Measurements from ENCODE around the gene GAREM1. TPM values are rescaled to one million over a fixed set of nuclear protein-coding genes. Genes with fewer than 3 reads are reported as not detected.
"Not testable (repeated sequence)": the region's sequence is repeated elsewhere in the genome, so short reads cannot be mapped to it uniquely, and the experiment has no call there.

Gene GAREM1
- total RNA-seq, 2 experiments from 2014 or later: not detected

GRCh38 chr18:32355896-32356295, 114.8 kb downstream of the GAREM1 start:
- ChIA-PET CTCF (no interaction called here), POLR2A (no interaction called here)
- no peak for DNase-seq
- no peaks in the 10 kb centered on the region for H3K9me3 Mint-ChIP-seq (ENCODE audit: insufficient read depth)
- no peak overlapping the region for H3K27ac Mint-ChIP-seq
- H3K36me3 Mint-ChIP-seq (ENCODE audit: low read depth): no peaks in the 10 kb centered on the region
- H3K4me1 Mint-ChIP-seq (ENCODE audit: low read depth): no peaks in the 10 kb centered on the region
- peaks cover 2% of the 10 kb centered on the region for H3K27me3 Mint-ChIP-seq (ENCODE audit: low read depth)
- no peak overlapping the region for H3K4me3 Mint-ChIP-seq
- no peak for ATAC-seq

- Mint-ChIP-seq H3K36me3 (ENCODE audit: low read depth) (no peaks in the 10 kb centered on the region), H3K4me3 (no peak overlapping the region), H3K27ac (no peak overlapping the region), H3K9me3 (ENCODE audit: insufficient read depth) (no peaks in the 10 kb centered on the region), H3K4me1 (ENCODE audit: low read depth) (no peaks in the 10 kb centered on the region), H3K27me3 (ENCODE audit: low read depth) (peaks cover 2% of the 10 kb centered on the region)
- POLR2A ChIA-PET: no interaction called here
- ATAC-seq (no peak), DNase-seq (no peak)
- CTCF ChIA-PET: no interaction called here
Measured at GRCh38 chr18:32354518-32354917, 116.2 kb downstream of the GAREM1 start.

GRCh38 chr18:32353257-32353656, 117.4 kb downstream of the GAREM1 start:
- Mint-ChIP-seq H3K27ac (no peak overlapping the region), H3K27me3 (ENCODE audit: low read depth) (peaks cover 2% of the 10 kb centered on the region), H3K9me3 (ENCODE audit: insufficient read depth) (no peaks in the 10 kb centered on the region), H3K4me1 (ENCODE audit: low read depth) (no peaks in the 10 kb centered on the region), H3K4me3 (no peak overlapping the region), H3K36me3 (ENCODE audit: low read depth) (no peaks in the 10 kb centered on the region)
- ChIA-PET CTCF (no interaction called here), POLR2A (no interaction called here)
- no peak for ATAC-seq
- no peak for DNase-seq

- H3K4me3 Mint-ChIP-seq: no peak overlapping the region
- ChIA-PET POLR2A (no interaction called here), CTCF (no interaction called here)
- no peaks in the 10 kb centered on the region for H3K9me3 Mint-ChIP-seq (ENCODE audit: insufficient read depth)
- H3K36me3 Mint-ChIP-seq (ENCODE audit: low read depth): no peaks in the 10 kb centered on the region
- ATAC-seq (no peak), DNase-seq (no peak)
- H3K27ac Mint-ChIP-seq: no peak overlapping the region
- H3K27me3 Mint-ChIP-seq (ENCODE audit: low read depth): peaks cover 2% of the 10 kb centered on the region
- no peaks in the 10 kb centered on the region for H3K4me1 Mint-ChIP-seq (ENCODE audit: low read depth)
Measured at GRCh38 chr18:32351032-32351431, 119.7 kb downstream of the GAREM1 start.

GRCh38 chr18:32349728-32350395, 120.8 kb downstream of the GAREM1 start:
- Mint-ChIP-seq H3K9me3 (ENCODE audit: insufficient read depth) (no peaks in the 10 kb centered on the region), H3K36me3 (ENCODE audit: low read depth) (no peaks in the 10 kb centered on the region), H3K27ac (no peak overlapping the region), H3K4me3 (no peak overlapping the region), H3K27me3 (ENCODE audit: low read depth) (peaks cover 2% of the 10 kb centered on the region), H3K4me1 (ENCODE audit: low read depth) (no peaks in the 10 kb centered on the region)
- DNase-seq (no peak), ATAC-seq (no peak)
- POLR2A ChIA-PET: no interaction called here
- CTCF ChIA-PET: no interaction called here

GRCh38 chr18:32346671-32347070, 124.0 kb downstream of the GAREM1 start:
- DNase-seq: no peak
- Mint-ChIP-seq H3K27ac (no peak overlapping the region), H3K27me3 (ENCODE audit: low read depth) (no peaks in the 10 kb centered on the region), H3K4me1 (ENCODE audit: low read depth) (no peaks in the 10 kb centered on the region), H3K4me3 (no peak overlapping the region), H3K36me3 (ENCODE audit: low read depth) (no peaks in the 10 kb centered on the region), H3K9me3 (ENCODE audit: insufficient read depth) (no peaks in the 10 kb centered on the region)
- ChIA-PET CTCF (no interaction called here), POLR2A (no interaction called here)
- ATAC-seq: no peak

- H3K36me3 Mint-ChIP-seq (ENCODE audit: low read depth): no peaks in the 10 kb centered on the region
- no peak for ATAC-seq
- no peak for DNase-seq
- ChIA-PET POLR2A (no interaction called here), CTCF (no interaction called here)
- no peak overlapping the region for H3K4me3 Mint-ChIP-seq
- H3K4me1 Mint-ChIP-seq (ENCODE audit: low read depth): no peaks in the 10 kb centered on the region
- no peaks in the 10 kb centered on the region for H3K27me3 Mint-ChIP-seq (ENCODE audit: low read depth)
- no peaks in the 10 kb centered on the region for H3K9me3 Mint-ChIP-seq (ENCODE audit: insufficient read depth)
- no peak overlapping the region for H3K27ac Mint-ChIP-seq
Measured at GRCh38 chr18:32343634-32344033, 127.0 kb downstream of the GAREM1 start.

- H3K4me3 Mint-ChIP-seq; H3K27ac Mint-ChIP-seq; CTCF ChIA-PET; ATAC-seq; H3K9me3 Mint-ChIP-seq (ENCODE audit: insufficient read depth); H3K4me1 Mint-ChIP-seq (ENCODE audit: low read depth); DNase-seq; H3K27me3 Mint-ChIP-seq (ENCODE audit: low read depth); POLR2A ChIA-PET; H3K36me3 Mint-ChIP-seq (ENCODE audit: low read depth): not testable (repeated sequence)
Measured at GRCh38 chr18:32341112-32341511, 129.6 kb downstream of the GAREM1 start.

- ATAC-seq: no peak
- POLR2A ChIA-PET: no interaction called here
Measured at GRCh38 chr18:32339045-32339444, 131.6 kb downstream of the GAREM1 start.

GRCh38 chr18:32337821-32338220, 132.9 kb downstream of the GAREM1 start:
- Mint-ChIP-seq H3K27me3 (ENCODE audit: low read depth) (peaks cover 2% of the 10 kb centered on the region), H3K4me3 (no peak overlapping the region), H3K4me1 (ENCODE audit: low read depth) (no peaks in the 10 kb centered on the region), H3K27ac (no peak overlapping the region), H3K36me3 (ENCODE audit: low read depth) (no peaks in the 10 kb centered on the region), H3K9me3 (ENCODE audit: insufficient read depth) (no peaks in the 10 kb centered on the region)
- ChIA-PET POLR2A (no interaction called here), CTCF (no interaction called here)
- ATAC-seq (no peak), DNase-seq (no peak)

More at GRCh38 chr18:32339045-32339444, 131.6 kb downstream of the GAREM1 start:
- no peak for DNase-seq
- H3K27ac Mint-ChIP-seq: no peak overlapping the region
- H3K9me3 Mint-ChIP-seq (ENCODE audit: insufficient read depth): no peaks in the 10 kb centered on the region
- CTCF ChIA-PET: no interaction called here
- H3K4me3 Mint-ChIP-seq: no peak overlapping the region
- H3K36me3 Mint-ChIP-seq (ENCODE audit: low read depth): no peaks in the 10 kb centered on the region
- H3K4me1 Mint-ChIP-seq (ENCODE audit: low read depth): no peaks in the 10 kb centered on the region
- peaks cover 2% of the 10 kb centered on the region for H3K27me3 Mint-ChIP-seq (ENCODE audit: low read depth)

GRCh38 chr18:32337347-32337746, 133.3 kb downstream of the GAREM1 start:
- POLR2A ChIA-PET: no interaction called here
- no peak for ATAC-seq
- Mint-ChIP-seq H3K27ac (no peak overlapping the region), H3K9me3 (ENCODE audit: insufficient read depth) (no peaks in the 10 kb centered on the region), H3K27me3 (ENCODE audit: low read depth) (peaks cover 2% of the 10 kb centered on the region), H3K36me3 (ENCODE audit: low read depth) (no peaks in the 10 kb centered on the region), H3K4me1 (ENCODE audit: low read depth) (no peaks in the 10 kb centered on the region), H3K4me3 (no peak overlapping the region)
- CTCF ChIA-PET: no interaction called here
- DNase-seq: no peak

- H3K27ac Mint-ChIP-seq: no peak overlapping the region
- H3K36me3 Mint-ChIP-seq (ENCODE audit: low read depth): no peaks in the 10 kb centered on the region
- ChIA-PET POLR2A (no interaction called here), CTCF (no interaction called here)
- no peaks in the 10 kb centered on the region for H3K9me3 Mint-ChIP-seq (ENCODE audit: insufficient read depth)
- DNase-seq (no peak), ATAC-seq (no peak)
- H3K4me3 Mint-ChIP-seq: no peak overlapping the region
- peaks cover 3% of the 10 kb centered on the region for H3K27me3 Mint-ChIP-seq (ENCODE audit: low read depth)
- no peaks in the 10 kb centered on the region for H3K4me1 Mint-ChIP-seq (ENCODE audit: low read depth)
Measured at GRCh38 chr18:32335228-32335627, 135.5 kb downstream of the GAREM1 start.

- H3K4me1 Mint-ChIP-seq (ENCODE audit: low read depth): no peaks in the 10 kb centered on the region
- CTCF ChIA-PET: no interaction called here
- H3K36me3 Mint-ChIP-seq (ENCODE audit: low read depth): no peaks in the 10 kb centered on the region
- H3K27me3 Mint-ChIP-seq (ENCODE audit: low read depth): peaks cover 8% of the 10 kb centered on the region
- H3K9me3 Mint-ChIP-seq (ENCODE audit: insufficient read depth): no peaks in the 10 kb centered on the region
- DNase-seq: no peak
- H3K4me3 Mint-ChIP-seq: no peak overlapping the region
- no peak overlapping the region for H3K27ac Mint-ChIP-seq
- POLR2A ChIA-PET: no interaction called here
- no peak for ATAC-seq
Measured at GRCh38 chr18:32333781-32334180, 136.9 kb downstream of the GAREM1 start.
